GM19043 (cell line): Measurements from ENCODE around the gene PCDHB6.
"Not testable (repeated sequence)": the region's sequence is repeated elsewhere in the genome, so short reads cannot be mapped to it uniquely, and the experiment has no call there.

ENCODE experiments used
- ATAC-seq: cut with Tn5 transposase; IDR thresholded peaks from one replicate; pipeline ENCODE4 v1.9.1; 2021; ENCODE audit warnings: low read depth; ENCODE audit not compliant: unreplicated experiment

The PCDHB6 gene

DNA sequence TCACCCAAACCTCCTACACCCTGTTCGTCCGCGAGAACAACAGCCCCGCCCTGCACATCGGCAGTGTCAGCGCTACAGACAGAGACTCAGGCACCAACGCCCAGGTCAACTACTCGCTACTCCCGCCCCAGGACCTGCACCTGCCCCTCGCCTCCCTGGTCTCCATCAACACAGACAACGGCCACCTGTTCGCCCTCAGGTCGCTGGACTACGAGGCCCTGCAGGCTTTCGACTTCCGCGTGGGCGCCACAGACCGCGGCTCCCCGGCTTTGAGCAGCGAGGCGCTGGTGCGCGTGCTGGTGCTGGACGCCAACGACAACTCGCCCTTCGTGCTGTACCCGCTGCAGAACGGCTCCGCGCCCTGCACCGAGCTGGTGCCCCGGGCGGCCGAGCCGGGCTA, 51.3 kb downstream of the PCDHB6 start:
- ATAC-seq, result not testable (repeated sequence)

DNA sequence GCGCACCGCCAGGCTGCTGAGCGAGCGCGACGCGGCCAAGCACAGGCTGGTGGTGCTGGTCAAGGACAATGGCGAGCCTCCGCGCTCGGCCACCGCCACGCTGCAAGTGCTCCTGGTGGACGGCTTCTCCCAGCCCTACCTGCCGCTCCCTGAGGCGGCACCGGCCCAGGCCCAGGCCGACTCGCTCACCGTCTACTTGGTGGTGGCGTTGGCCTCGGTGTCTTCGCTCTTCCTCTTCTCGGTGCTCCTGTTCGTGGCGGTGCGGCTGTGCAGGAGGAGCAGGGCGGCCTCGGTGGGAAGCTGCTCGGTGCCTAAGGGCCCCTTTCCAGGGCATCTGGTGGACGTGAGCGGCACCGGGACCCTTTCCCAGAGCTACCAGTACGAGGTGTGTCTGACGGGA, 51.8 kb downstream of the PCDHB6 start:
- ATAC-seq, result not testable (repeated sequence)
